SK-N-SH (cell line): Measurements from ENCODE around the gene CEP70. TPM values are rescaled to one million over a fixed set of nuclear protein-coding genes. Genes with fewer than 3 reads are reported as not detected.

Source experiments
- CTCF ChIA-PET: fragments of 300-600, 350-600 bp; formaldehyde crosslinking; extraction: SDS; loops from one replicate; lab custom pipeline; 2021; lab: Yijun Ruan, JAX
- POLR2A ChIA-PET: fragments of 350-600 bp; sonication (Branson Sonifier 250); formaldehyde crosslinking; extraction: SDS; loops from one replicate; lab custom pipeline; 2020; ENCODE audit warnings: antibody characterized with exemption, inconsistent platforms; lab: Yijun Ruan, JAX
- DNase-seq: peaks from one replicate; pipeline ENCODE4 v3.0.0; 2012
- H2AFZ ChIP-seq: fragments of 200-600 bp; sonication (generic); 2 replicates; pipeline ENCODE4 v1.8.1; 2016; ENCODE audit warnings: antibody characterized with exemption, mild to moderate bottlenecking, low read depth
- H3F3A ChIP-seq: fragments of 200-600 bp; sonication (generic); replicated peaks from 2 replicates; pipeline ENCODE3; 2016; ENCODE audit warnings: antibody characterized with exemption, mild to moderate bottlenecking; ENCODE audit not compliant: insufficient read depth
- H3K27ac ChIP-seq, 2 experiments: fragments of 200-500 bp in 1 of 2; fragments of 200-600 bp in 1 of 2; sonication (Bioruptor generic) in 1 of 2; sonication (generic), shearing (Covaris generic) in 1 of 2; 2 replicates each; pipeline versions ENCODE4 v1.5.1 to v1.6.1; 2014 to 2016; ENCODE audit warnings: low read depth in 2 of 2, inconsistent platforms in 1 of 2, low read length in 1 of 2, mild to moderate bottlenecking in 1 of 2, mixed read lengths in 1 of 2
- H3K27me3 ChIP-seq: fragments of 200-600 bp; sonication (generic), shearing (Covaris generic); 2 replicates; pipeline ENCODE4 v1.6.1; 2016; ENCODE audit warnings: mixed run types; ENCODE audit not compliant: insufficient read depth
- H3K36me3 ChIP-seq, 2 experiments: fragments of 200-500 bp in 1 of 2; fragments of 200-600 bp in 1 of 2; sonication (Bioruptor generic) in 1 of 2; sonication (generic) in 1 of 2; replicated peaks in 1 of 2; 2 replicates each; pipeline versions ENCODE3 to v1.5.1; 2014 to 2016; ENCODE audit warnings: low read length in 1 of 2, mild to moderate bottlenecking in 1 of 2; ENCODE audit not compliant: insufficient read depth in 2 of 2, control insufficient read depth in 1 of 2
- H3K4me1 ChIP-seq, 2 experiments: fragments of 200-500 bp in 1 of 2; fragments of 200-600 bp in 1 of 2; sonication (Bioruptor generic) in 1 of 2; sonication (generic), shearing (Covaris generic) in 1 of 2; 2 replicates each; pipeline versions ENCODE4 v1.5.1 to v1.6.1; 2014 to 2016; ENCODE audit warnings: low read depth in 1 of 2, low read length in 1 of 2, mixed run types in 1 of 2; ENCODE audit not compliant: insufficient read depth in 2 of 2, control insufficient read depth in 1 of 2
- H3K4me2 ChIP-seq: fragments of 200-600 bp; sonication (generic), shearing (Covaris generic); 2 replicates; pipeline ENCODE4 v1.6.1; 2017; ENCODE audit warnings: mixed run types
- H3K4me3 ChIP-seq, 2 experiments: fragments of 200-500 bp in 1 of 2; fragments of 200-600 bp in 1 of 2; sonication (Bioruptor generic) in 1 of 2; sonication (generic), shearing (Covaris generic) in 1 of 2; 2 replicates each; pipeline versions ENCODE4 v1.5.1 to v1.8.1; 2014 to 2016; ENCODE audit warnings: low read depth in 2 of 2, inconsistent platforms in 1 of 2, low read length in 1 of 2, mild to moderate bottlenecking in 1 of 2, mixed read lengths in 1 of 2, moderate library complexity in 1 of 2
- H3K79me2 ChIP-seq: fragments of 200-600 bp; sonication (generic); 2 replicates; pipeline ENCODE4 v1.8.1; 2017; ENCODE audit warnings: mild to moderate bottlenecking; ENCODE audit not compliant: insufficient read depth
- H3K9ac ChIP-seq: fragments of 200-600 bp; sonication (generic); 2 replicates; pipeline ENCODE4 v1.6.1; 2017; ENCODE audit warnings: mixed run types
- H3K9me2 ChIP-seq: fragments of 200-600 bp; sonication (generic); 2 replicates; pipeline ENCODE4 v1.6.1; 2017; ENCODE audit warnings: mixed run types
- H3K9me3 ChIP-seq: fragments of 200-600 bp; sonication (generic); 2 replicates; pipeline ENCODE4 v1.6.1; 2017; ENCODE audit warnings: mixed run types, mild to moderate bottlenecking, moderate library complexity
- H4K20me1 ChIP-seq: fragments of 200-600 bp; sonication (generic); 2 replicates; pipeline ENCODE4 v1.6.1; 2017; ENCODE audit warnings: mild to moderate bottlenecking, mixed run types; ENCODE audit not compliant: insufficient read depth
- CHD2 ChIP-seq: fragments of 150-350 bp; IDR thresholded peaks from 2 replicates; pipeline ENCODE4 v1.6.1; 2018; ENCODE audit warnings: low read length; ENCODE audit not compliant: partially characterized antibody
- EP300 ChIP-seq, 2 experiments: IDR thresholded peaks; 2 replicates each; pipeline versions ENCODE4 v1.4.0 to v1.6.1; 2012; ENCODE audit warnings: borderline replicate concordance in 1 of 2, low read depth in 1 of 2, low read length in 1 of 2
- EZH2phosphoT487 ChIP-seq: fragments of 200-600 bp; sonication (generic); IDR thresholded peaks from 2 replicates; pipeline ENCODE4 v1.6.1; 2017; ENCODE audit warnings: low read depth, mixed run types, mild to moderate bottlenecking, antibody characterized with exemption, moderate library complexity, borderline replicate concordance
- FOSL2 ChIP-seq: IDR thresholded peaks from 2 replicates; pipeline ENCODE4 v1.4.0; 2012; ENCODE audit warnings: low read depth, mild to moderate bottlenecking, moderate library complexity, borderline replicate concordance
- JUND ChIP-seq: IDR thresholded peaks from 2 replicates; pipeline ENCODE4 v1.4.0; 2012
- MEF2A ChIP-seq: IDR thresholded peaks from 2 replicates; pipeline ENCODE4 v1.4.0; 2012; ENCODE audit warnings: low read depth, borderline replicate concordance
- NFIC ChIP-seq: IDR thresholded peaks from 2 replicates; pipeline ENCODE4 v1.4.0; 2012; ENCODE audit warnings: borderline replicate concordance
- POLR2AphosphoS5 ChIP-seq: IDR thresholded peaks from 2 replicates; pipeline ENCODE4 v1.6.1; 2012; ENCODE audit warnings: low read depth, low read length
- RXRA ChIP-seq: IDR thresholded peaks from 2 replicates; pipeline ENCODE4 v1.4.0; 2012; ENCODE audit warnings: low read depth, mild to moderate bottlenecking, borderline replicate concordance
- TCF12 ChIP-seq: IDR thresholded peaks from 2 replicates; pipeline ENCODE4 v1.4.0; 2012
- TEAD4 ChIP-seq: IDR thresholded peaks from 2 replicates; pipeline ENCODE4 v1.4.0; 2012; ENCODE audit warnings: mild to moderate bottlenecking, borderline replicate concordance; ENCODE audit not compliant: insufficient read depth
- YY1 ChIP-seq: IDR thresholded peaks from 2 replicates; pipeline ENCODE4 v1.4.0; 2012; ENCODE audit warnings: low read depth, mild to moderate bottlenecking
- WGBS: methylation state at CpG from one replicate; pipeline ENCODE4 v1.1.6; 2017; ENCODE audit warnings: low lambda C conversion rate; 5-methylcytosine and 5-hydroxymethylcytosine counted together
- polyA plus RNA-seq, 3 experiments: library from polyadenylated mRNA; depleted of rRNA; stranded (reverse); fragments of >200 nt; gene quantifications; 2 replicates each; pipeline ENCODE4 v1.2.3, GENCODE V29; 2012
- TF ChIP-seq, protein P1 (sequence below): IDR thresholded peaks from 2 replicates; pipeline ENCODE4 v1.4.0; 2012; ENCODE audit warnings: low read depth, borderline replicate concordance
- TF ChIP-seq, protein P2 (sequence below): IDR thresholded peaks from 2 replicates; pipeline ENCODE4 v1.6.1; 2012; ENCODE audit warnings: mild to moderate bottlenecking, low read depth, low read length, moderate library complexity
- TF ChIP-seq, protein P3 (sequence below): fragments of 150-350 bp; IDR thresholded peaks from 2 replicates; pipeline ENCODE4 v1.6.1; 2016; ENCODE audit warnings: mild to moderate bottlenecking, low read depth, low read length
- TF ChIP-seq, protein P4 (sequence below): IDR thresholded peaks from 2 replicates; pipeline ENCODE4 v1.4.0; 2012; ENCODE audit warnings: low read depth, borderline replicate concordance

CEP70 gene
- polyA plus RNA-seq, 1 of the 3 experiments (the other 2 are of a cell fraction): 3.7 TPM

DNA sequence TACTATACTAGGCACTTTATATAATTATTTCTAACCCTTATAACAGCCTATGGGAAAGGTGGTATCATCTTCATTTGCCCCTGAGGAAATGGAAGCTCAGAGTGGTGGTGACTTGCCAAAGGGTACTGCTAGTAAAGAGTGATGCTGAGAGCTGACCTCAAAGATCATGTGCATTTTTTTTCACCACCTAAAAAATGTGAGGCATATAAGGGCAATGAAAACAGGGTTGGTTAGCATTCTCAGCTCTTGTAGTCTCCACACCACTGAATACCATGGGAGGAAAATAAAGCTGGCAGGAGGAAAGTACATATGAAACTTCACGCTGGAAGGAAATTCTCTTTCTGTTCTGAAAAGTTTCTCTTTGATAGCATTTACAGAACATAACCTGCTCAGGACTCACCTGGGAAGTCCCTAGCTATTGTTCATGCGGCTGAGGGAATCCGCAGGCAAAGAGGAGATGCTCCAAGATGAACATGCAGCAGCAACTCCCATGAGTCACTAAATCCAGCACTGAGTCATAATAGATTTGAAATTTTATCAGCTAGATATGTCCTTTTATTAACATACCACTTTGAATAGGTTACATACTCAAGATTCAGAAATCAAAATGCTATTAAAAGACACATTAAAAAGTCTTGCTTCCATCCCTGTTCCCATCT lies 31.8 kb upstream of the CEP70 start:
- H3K27ac ChIP-seq: no peak overlapping the region
- no peak for DNase-seq
- no peak overlapping the region for H2AFZ ChIP-seq
- H3K9ac ChIP-seq: no peak overlapping the region
- H3K9me2 ChIP-seq: no peaks in the 10 kb centered on the region
- H3K79me2 ChIP-seq: no peaks in the 10 kb centered on the region
- 43% methylated on average over 3 of the region's 3 CpGs for WGBS
- no peaks in the 10 kb centered on the region for H3K36me3 ChIP-seq
- H3F3A ChIP-seq: no peaks in the 10 kb centered on the region
- TF ChIP-seq NFIC: no peak
- peak; percentile 85; the same call in 1 of the 2 replicates for TF ChIP-seq FOSL2
- 0 out of 2 replicates have a peak, but pooled peaks have one; percentile 13 for TF ChIP-seq TEAD4
- TF ChIP-seq TCF12: peak; percentile 41; the same call in 1 of the 2 replicates
- TF ChIP-seq POLR2AphosphoS5: no peak
- TF ChIP-seq EP300 (IDR thresholded peaks at IDR 0.05; ENCODE audit: borderline replicate concordance in 1 of 2, low read depth in 1 of 2, low read length in 1 of 2): 0 out of 4 replicates have a peak, but pooled peaks of 1 of the 2 experiments have one; percentile 8
- TF ChIP-seq JUND: peak; percentile 74
- no peaks in the 10 kb centered on the region; a peak in 1 of 4 replicates for H3K4me1 ChIP-seq
- POLR2A ChIA-PET: interaction anchor here (1.0 kb wide), 1 partner anchor 17 kb away, joined by 4 read pairs; the partner anchor contains the start of gene FAIM
- no peaks in the 10 kb centered on the region for H4K20me1 ChIP-seq
- no peaks in the 10 kb centered on the region for H3K9me3 ChIP-seq
- no peak overlapping the region for H3K4me3 ChIP-seq
- CTCF ChIA-PET: interaction anchor here (0.6 to 4.5 kb wide), 3 partner anchors 17 to 297 kb away, joined by 3 to 23 read pairs (median 3); no protein-coding TSS in a partner anchor
- H3K27me3 ChIP-seq: no peaks in the 10 kb centered on the region
- H3K4me2 ChIP-seq: no peak overlapping the region

DNA sequence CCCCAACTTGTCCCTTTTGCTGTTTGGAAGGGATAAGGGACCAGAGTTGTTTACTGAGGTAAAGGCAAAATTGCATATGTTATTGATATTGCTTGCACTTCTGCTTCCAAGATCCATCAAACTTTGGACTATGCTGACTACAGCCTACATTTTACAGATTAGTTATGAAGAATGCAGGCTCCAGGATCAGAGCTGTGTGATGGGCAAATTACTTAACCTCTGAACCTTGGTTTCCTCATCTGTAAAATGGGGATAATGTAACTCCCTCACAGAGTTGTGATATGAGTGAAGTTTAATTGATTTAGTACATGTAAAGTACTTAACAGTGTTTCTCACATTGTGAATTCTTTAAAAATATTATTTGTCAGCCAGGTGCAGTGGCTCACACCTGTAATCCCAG lies 30.5 kb upstream of the CEP70 start:
- ChIA-PET CTCF (interaction anchor here (0.7 to 4.5 kb wide), 3 partner anchors 39 to 299 kb away, joined by 3 to 23 read pairs (median 6); no protein-coding TSS in a partner anchor), POLR2A (no interaction called here)
- no peak overlapping the region for H3K9ac ChIP-seq

More for the DNA sequence above, 30.5 kb upstream of the CEP70 start:
- no peak overlapping the region for H3K4me2 ChIP-seq
- H3K27me3 ChIP-seq: no peaks in the 10 kb centered on the region
- no peak overlapping the region for H3K4me3 ChIP-seq
- no peaks in the 10 kb centered on the region for H3K79me2 ChIP-seq
- no peak for DNase-seq
- H3K36me3 ChIP-seq: no peaks in the 10 kb centered on the region
- H3K9me3 ChIP-seq: no peaks in the 10 kb centered on the region
- H3K27ac ChIP-seq: no peak overlapping the region
- H3K4me1 ChIP-seq: no peaks in the 10 kb centered on the region; a peak in 1 of 4 replicates
- H2AFZ ChIP-seq: no peak overlapping the region
- no peaks in the 10 kb centered on the region for H3F3A ChIP-seq
- no peaks in the 10 kb centered on the region for H3K9me2 ChIP-seq
- H4K20me1 ChIP-seq: no peaks in the 10 kb centered on the region
- TF ChIP-seq, protein P1, sequence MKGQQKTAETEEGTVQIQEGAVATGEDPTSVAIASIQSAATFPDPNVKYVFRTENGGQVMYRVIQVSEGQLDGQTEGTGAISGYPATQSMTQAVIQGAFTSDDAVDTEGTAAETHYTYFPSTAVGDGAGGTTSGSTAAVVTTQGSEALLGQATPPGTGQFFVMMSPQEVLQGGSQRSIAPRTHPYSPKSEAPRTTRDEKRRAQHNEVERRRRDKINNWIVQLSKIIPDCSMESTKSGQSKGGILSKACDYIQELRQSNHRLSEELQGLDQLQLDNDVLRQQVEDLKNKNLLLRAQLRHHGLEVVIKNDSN: no peak
- TF ChIP-seq, protein P2, sequence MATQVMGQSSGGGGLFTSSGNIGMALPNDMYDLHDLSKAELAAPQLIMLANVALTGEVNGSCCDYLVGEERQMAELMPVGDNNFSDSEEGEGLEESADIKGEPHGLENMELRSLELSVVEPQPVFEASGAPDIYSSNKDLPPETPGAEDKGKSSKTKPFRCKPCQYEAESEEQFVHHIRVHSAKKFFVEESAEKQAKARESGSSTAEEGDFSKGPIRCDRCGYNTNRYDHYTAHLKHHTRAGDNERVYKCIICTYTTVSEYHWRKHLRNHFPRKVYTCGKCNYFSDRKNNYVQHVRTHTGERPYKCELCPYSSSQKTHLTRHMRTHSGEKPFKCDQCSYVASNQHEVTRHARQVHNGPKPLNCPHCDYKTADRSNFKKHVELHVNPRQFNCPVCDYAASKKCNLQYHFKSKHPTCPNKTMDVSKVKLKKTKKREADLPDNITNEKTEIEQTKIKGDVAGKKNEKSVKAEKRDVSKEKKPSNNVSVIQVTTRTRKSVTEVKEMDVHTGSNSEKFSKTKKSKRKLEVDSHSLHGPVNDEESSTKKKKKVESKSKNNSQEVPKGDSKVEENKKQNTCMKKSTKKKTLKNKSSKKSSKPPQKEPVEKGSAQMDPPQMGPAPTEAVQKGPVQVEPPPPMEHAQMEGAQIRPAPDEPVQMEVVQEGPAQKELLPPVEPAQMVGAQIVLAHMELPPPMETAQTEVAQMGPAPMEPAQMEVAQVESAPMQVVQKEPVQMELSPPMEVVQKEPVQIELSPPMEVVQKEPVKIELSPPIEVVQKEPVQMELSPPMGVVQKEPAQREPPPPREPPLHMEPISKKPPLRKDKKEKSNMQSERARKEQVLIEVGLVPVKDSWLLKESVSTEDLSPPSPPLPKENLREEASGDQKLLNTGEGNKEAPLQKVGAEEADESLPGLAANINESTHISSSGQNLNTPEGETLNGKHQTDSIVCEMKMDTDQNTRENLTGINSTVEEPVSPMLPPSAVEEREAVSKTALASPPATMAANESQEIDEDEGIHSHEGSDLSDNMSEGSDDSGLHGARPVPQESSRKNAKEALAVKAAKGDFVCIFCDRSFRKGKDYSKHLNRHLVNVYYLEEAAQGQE: no peak
- TF ChIP-seq, protein P3, sequence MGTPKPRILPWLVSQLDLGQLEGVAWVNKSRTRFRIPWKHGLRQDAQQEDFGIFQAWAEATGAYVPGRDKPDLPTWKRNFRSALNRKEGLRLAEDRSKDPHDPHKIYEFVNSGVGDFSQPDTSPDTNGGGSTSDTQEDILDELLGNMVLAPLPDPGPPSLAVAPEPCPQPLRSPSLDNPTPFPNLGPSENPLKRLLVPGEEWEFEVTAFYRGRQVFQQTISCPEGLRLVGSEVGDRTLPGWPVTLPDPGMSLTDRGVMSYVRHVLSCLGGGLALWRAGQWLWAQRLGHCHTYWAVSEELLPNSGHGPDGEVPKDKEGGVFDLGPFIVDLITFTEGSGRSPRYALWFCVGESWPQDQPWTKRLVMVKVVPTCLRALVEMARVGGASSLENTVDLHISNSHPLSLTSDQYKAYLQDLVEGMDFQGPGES: no peak
- TF ChIP-seq CHD2 (no peak), EZH2phosphoT487 (no peak), YY1 (no peak), MEF2A (no peak), JUND (no peak), NFIC (no peak), RXRA (no peak)
- TF ChIP-seq, protein P4, sequence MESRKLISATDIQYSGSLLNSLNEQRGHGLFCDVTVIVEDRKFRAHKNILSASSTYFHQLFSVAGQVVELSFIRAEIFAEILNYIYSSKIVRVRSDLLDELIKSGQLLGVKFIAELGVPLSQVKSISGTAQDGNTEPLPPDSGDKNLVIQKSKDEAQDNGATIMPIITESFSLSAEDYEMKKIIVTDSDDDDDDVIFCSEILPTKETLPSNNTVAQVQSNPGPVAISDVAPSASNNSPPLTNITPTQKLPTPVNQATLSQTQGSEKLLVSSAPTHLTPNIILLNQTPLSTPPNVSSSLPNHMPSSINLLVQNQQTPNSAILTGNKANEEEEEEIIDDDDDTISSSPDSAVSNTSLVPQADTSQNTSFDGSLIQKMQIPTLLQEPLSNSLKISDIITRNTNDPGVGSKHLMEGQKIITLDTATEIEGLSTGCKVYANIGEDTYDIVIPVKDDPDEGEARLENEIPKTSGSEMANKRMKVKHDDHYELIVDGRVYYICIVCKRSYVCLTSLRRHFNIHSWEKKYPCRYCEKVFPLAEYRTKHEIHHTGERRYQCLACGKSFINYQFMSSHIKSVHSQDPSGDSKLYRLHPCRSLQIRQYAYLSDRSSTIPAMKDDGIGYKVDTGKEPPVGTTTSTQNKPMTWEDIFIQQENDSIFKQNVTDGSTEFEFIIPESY: no peak
